Measurements from ENCODE around the gene ABCB9. TPM values are rescaled to one million over a fixed set of nuclear protein-coding genes. Genes with fewer than 3 reads are reported as not detected.

ABCB9 gene
- total RNA-seq, 1 donor from 2014 or later: 4.2 TPM

GRCh38 chr12:122880155-122880667 lies 86.1 kb downstream of the ABCB9 start:
- Histone ChIP-seq H3K27ac (peak overlapping the region; percentile 31), H3K9me3 (no peaks in the 10 kb centered on the region), H3K4me1 (peaks cover 83% of the 10 kb centered on the region), H3K4me3 (no peak overlapping the region), H3K27me3 (no peaks in the 10 kb centered on the region), H3K36me3 (no peaks in the 10 kb centered on the region)
- TF ChIP-seq, protein P1, sequence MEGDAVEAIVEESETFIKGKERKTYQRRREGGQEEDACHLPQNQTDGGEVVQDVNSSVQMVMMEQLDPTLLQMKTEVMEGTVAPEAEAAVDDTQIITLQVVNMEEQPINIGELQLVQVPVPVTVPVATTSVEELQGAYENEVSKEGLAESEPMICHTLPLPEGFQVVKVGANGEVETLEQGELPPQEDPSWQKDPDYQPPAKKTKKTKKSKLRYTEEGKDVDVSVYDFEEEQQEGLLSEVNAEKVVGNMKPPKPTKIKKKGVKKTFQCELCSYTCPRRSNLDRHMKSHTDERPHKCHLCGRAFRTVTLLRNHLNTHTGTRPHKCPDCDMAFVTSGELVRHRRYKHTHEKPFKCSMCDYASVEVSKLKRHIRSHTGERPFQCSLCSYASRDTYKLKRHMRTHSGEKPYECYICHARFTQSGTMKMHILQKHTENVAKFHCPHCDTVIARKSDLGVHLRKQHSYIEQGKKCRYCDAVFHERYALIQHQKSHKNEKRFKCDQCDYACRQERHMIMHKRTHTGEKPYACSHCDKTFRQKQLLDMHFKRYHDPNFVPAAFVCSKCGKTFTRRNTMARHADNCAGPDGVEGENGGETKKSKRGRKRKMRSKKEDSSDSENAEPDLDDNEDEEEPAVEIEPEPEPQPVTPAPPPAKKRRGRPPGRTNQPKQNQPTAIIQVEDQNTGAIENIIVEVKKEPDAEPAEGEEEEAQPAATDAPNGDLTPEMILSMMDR (IDR thresholded peaks at IDR 0.05): no peak
- TF ChIP-seq POLR2A (IDR thresholded peaks at IDR 0.05) (no peak), POLR2AphosphoS5 (IDR thresholded peaks at IDR 0.05; ENCODE audit: insufficient read depth in 1 of 2, low read depth in 1 of 2) (no peak)
- no peak for DNase-seq (ENCODE audit: extremely low spot score in 2 of 2)
- intact Hi-C loops (cut with DNase I): no loop called here

Small RNA genes lying within 50 kb of the gene (microRNA-seq; reads per million reads assigned to microRNA genes)
- not detected for gene MIR4304 (ENCODE audit: borderline number of aligned reads, borderline replicate concordance)

Small RNA genes lying within 50 kb of the gene (small RNA-seq; reads per million reads assigned to genes)
- not detected for gene ARL6IP4
- not detected for gene MIR4304

Other genes starting within 250 kb of the ABCB9 start
- 0.74 TPM for gene HCAR3, start 249.7 kb downstream of the ABCB9 start, total RNA-seq
- 0.25 TPM for gene HCAR1, start 235.6 kb downstream of the ABCB9 start, total RNA-seq
- 18.2 TPM for gene DENR, start 213.6 kb downstream of the ABCB9 start, total RNA-seq
- 0.98 TPM for gene CCDC62, start 191.9 kb downstream of the ABCB9 start, total RNA-seq
- gene HIP1R, start 131.0 kb downstream of the ABCB9 start, total RNA-seq: 66.0 TPM
- 34.9 TPM for gene VPS37B, start 70.3 kb downstream of the ABCB9 start, total RNA-seq
- 26.0 TPM for gene OGFOD2, start 8.8 kb upstream of the ABCB9 start, total RNA-seq
- gene ARL6IP4, start 14.2 kb upstream of the ABCB9 start, total RNA-seq: 147 TPM
- 8.1 TPM for gene PITPNM2, start 184.6 kb upstream of the ABCB9 start, total RNA-seq